ENCODE data around the gene ITPK1. TPM values are rescaled to one million over a fixed set of nuclear protein-coding genes. Genes with fewer than 3 reads are reported as not detected.

Gene ITPK1
- total and polyA plus RNA-seq, 2 experiments from 2014 or later = 35.9 to 101 TPM

GRCh38 chr14:92961567-92961855, 154.2 kb downstream of the ITPK1 start:
- no peaks in the 10 kb centered on the region for H3K27me3 ChIP-seq (ENCODE audit: insufficient read depth)
- H3K4me1 ChIP-seq (ENCODE audit: insufficient read depth) = no peaks in the 10 kb centered on the region; the same call in 1 of the 2 replicates
- DNase-seq (ENCODE audit: low spot score) = no peak
- H3K9me3 Mint-ChIP-seq = 0 out of 3 replicates have a peak, but pooled peaks cover 5% of the 10 kb centered on the region
- H3K27me3 Mint-ChIP-seq (ENCODE audit: insufficient read depth, low read depth, poor library complexity) = peaks cover 13% of the 10 kb centered on the region
- peaks cover 28% of the 10 kb centered on the region for H3K36me3 Mint-ChIP-seq (ENCODE audit: low read depth)
- ATAC-seq = no peak
- H3K27ac Mint-ChIP-seq = no peak overlapping the region
- peaks cover 20% of the 10 kb centered on the region for H4K20me1 ChIP-seq (replicated peaks; ENCODE audit: insufficient read depth)
- H3K4me3 Mint-ChIP-seq = no peak overlapping the region
- TF ChIP-seq JUNB (IDR thresholded peaks at IDR 0.05; ENCODE audit: unreplicated experiment) (no peak), ZNF462 (CRISPR knock-in tag; IDR thresholded peaks at IDR 0.05) (no peak), EZH2 (IDR thresholded peaks at IDR 0.05; ENCODE audit: low read depth, unreplicated experiment) (no peak), ZNF331 (CRISPR knock-in tag; IDR thresholded peaks at IDR 0.05; ENCODE audit: low read depth) (no peak), CREB1 (CRISPR knock-in tag; IDR thresholded peaks at IDR 0.05; ENCODE audit: low read depth) (no peak), NANOG (IDR thresholded peaks at IDR 0.05; ENCODE audit: borderline replicate concordance) (no peak), ETS1 (IDR thresholded peaks at IDR 0.05) (no peak), POLR2AphosphoS5 (IDR thresholded peaks at IDR 0.05; ENCODE audit: low read depth) (no peak), STAT1 (IDR thresholded peaks at IDR 0.05; ENCODE audit: unreplicated experiment) (no peak), ZNF114 (CRISPR knock-in tag; IDR thresholded peaks at IDR 0.05) (no peak), REST (IDR thresholded peaks at IDR 0.05; ENCODE audit: unreplicated experiment) (no peak), EZH2phosphoT487 (IDR thresholded peaks at IDR 0.05; ENCODE audit: unreplicated experiment) (no peak), CTCF (conservative IDR thresholded peaks at IDR 0.05; ENCODE audit: low read depth in 2 of 2) (no peak)
- no peak overlapping the region for H3K4me3 ChIP-seq
- peaks cover 22% of the 10 kb centered on the region for H3K4me1 Mint-ChIP-seq
- H3K9me2 ChIP-seq (ENCODE audit: insufficient read depth) = no peaks in the 10 kb centered on the region
- H3F3A ChIP-seq (replicated peaks; ENCODE audit: low read depth) = no peaks in the 10 kb centered on the region
- no peaks in the 10 kb centered on the region for H3K36me3 ChIP-seq (ENCODE audit: insufficient read depth)
- no peak overlapping the region for H3K27ac ChIP-seq (ENCODE audit: low read depth)
- peaks cover 20% of the 10 kb centered on the region for H3K79me2 ChIP-seq (replicated peaks; ENCODE audit: insufficient read depth)
- no peak overlapping the region for H2AFZ ChIP-seq
- no peak overlapping the region for H3K4me2 ChIP-seq

Measured in GM23338 (cell line).